GM12872 (cell line): Measurements from ENCODE around the gene TET2.

Experiments used
- CTCF ChIP-seq: IDR thresholded peaks from 3 replicates; pipeline ENCODE4 v1.5.1; 2011; ENCODE audit warnings: low read depth, mild to moderate bottlenecking, low read length, moderate library complexity; ENCODE audit not compliant: insufficient read depth

The TET2 gene

GRCh38 chr4:105276361-105277104, 129.9 kb downstream of the TET2 start:
- TF ChIP-seq CTCF = no peak

- no peak for TF ChIP-seq CTCF
Measured at GRCh38 chr4:105277702-105278101, 131.0 kb downstream of the TET2 start.

- TF ChIP-seq CTCF = no peak
Measured at GRCh38 chr4:105279314-105279713, 132.6 kb downstream of the TET2 start.

- TF ChIP-seq CTCF = no peak
Measured at GRCh38 chr4:105280338-105281123, 133.9 kb downstream of the TET2 start.

- no peak for TF ChIP-seq CTCF
Measured at GRCh38 chr4:105281124-105281415, 134.4 kb downstream of the TET2 start.

GRCh38 chr4:105282489-105282888, 135.8 kb downstream of the TET2 start:
- TF ChIP-seq CTCF = no peak

- TF ChIP-seq CTCF = no peak
Measured at GRCh38 chr4:105283501-105283900, 136.8 kb downstream of the TET2 start.
